Lower leg skin (tissue), 4 donors: ENCODE measurements around the gene LTBP2. TPM values are rescaled to one million over a fixed set of nuclear protein-coding genes. Genes with fewer than 3 reads are reported as not detected.

ENCODE experiments used
- DNase-seq, 2 donors: peaks; one replicate each; pipeline ENCODE4 v3.0.0-alpha.2; 2019; ENCODE audit warnings: low spot score in 2 of 2
- H3K4me3 ChIP-seq: fragments of 200-600 bp; sonication (generic); 2 replicates; pipeline ENCODE4 v1.5.1; 2017; ENCODE audit warnings: mild to moderate bottlenecking, low read depth; ENCODE audit not compliant: poor library complexity, severe bottlenecking
- CTCF ChIP-seq, 3 donors: fragments of 450-650 bp; IDR thresholded peaks; one replicate each; pipeline ENCODE4 v1.5.1; 2016; ENCODE audit warnings: antibody characterized with exemption in 3 of 3, mild to moderate bottlenecking in 3 of 3, moderate library complexity in 2 of 3
- POLR2A ChIP-seq, 2 donors: fragments of 450-650 bp; IDR thresholded peaks; one replicate each; pipeline ENCODE4 v1.6.1; 2016 to 2017; ENCODE audit warnings: antibody characterized with exemption in 2 of 2, mild to moderate bottlenecking in 1 of 2, moderate library complexity in 1 of 2
- WGBS, 2 donors: methylation state at CpG; one replicate each; pipeline ENCODE4 v1.1.5; 2018; 5-methylcytosine and 5-hydroxymethylcytosine counted together
- intact Hi-C: fragments of 100-400 bp; cut with DNase I; formaldehyde crosslinking; loops from one replicate; pipeline ENCODE4 v1.15.0; 2023; ENCODE audit warnings: low total_unique reads
- total RNA-seq, 4 donors: library from RNA; depleted of rRNA; stranded (reverse); fragments of >200 nt; gene quantifications; one replicate each; pipeline ENCODE4 v1.1.0, GENCODE V29; 2016

The LTBP2 gene
- total RNA-seq, 4 donors from 2014 or later: 13.7 to 39.3 (median 25.9) TPM

DNA sequence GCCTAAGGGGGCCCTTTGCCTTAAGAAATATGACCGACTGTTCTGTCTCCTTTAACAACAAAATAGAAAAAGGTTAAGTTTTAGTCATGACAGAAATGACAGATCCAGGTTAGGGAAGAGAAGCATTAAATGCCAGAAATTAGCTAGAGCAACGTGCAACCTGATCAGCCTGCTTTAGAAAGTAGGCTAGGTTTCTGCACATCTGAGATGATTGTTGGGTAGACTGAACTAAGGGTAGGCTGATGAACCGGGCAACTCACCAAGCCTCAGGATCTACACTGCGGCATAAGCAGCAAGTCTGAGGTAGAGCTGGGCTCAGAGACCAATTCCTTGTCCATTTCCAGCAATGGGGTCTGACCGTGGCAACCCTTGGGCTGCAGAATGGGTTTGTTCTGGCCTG is 148.3 kb downstream of the LTBP2 start:
- TF ChIP-seq CTCF (IDR thresholded peaks at IDR 0.05) (no peak), POLR2A (IDR thresholded peaks at IDR 0.05) (no peak)
- 85 to 87% methylated on average over 5 of the region's 5 CpGs for whole genome bisulfite sequencing, 2 donors
- intact Hi-C loops: no loop called here
- H3K4me3 ChIP-seq: no peak overlapping the region
- peak in 1 of 2 donors; percentile 57 for DNase-seq

- no peak overlapping the region for H3K4me3 ChIP-seq
- intact Hi-C loops: no loop called here
- no peak for TF ChIP-seq CTCF (IDR thresholded peaks at IDR 0.05)
- TF ChIP-seq POLR2A (IDR thresholded peaks at IDR 0.05): no peak
- 94 to 99% methylated on average over 3 of the region's 3 CpGs for WGBS, 2 donors
- peak in 1 of 2 donors; percentile 67 for DNase-seq
Observed at GRCh38 chr14:74462993-74463392, 149.0 kb downstream of the LTBP2 start.

DNA sequence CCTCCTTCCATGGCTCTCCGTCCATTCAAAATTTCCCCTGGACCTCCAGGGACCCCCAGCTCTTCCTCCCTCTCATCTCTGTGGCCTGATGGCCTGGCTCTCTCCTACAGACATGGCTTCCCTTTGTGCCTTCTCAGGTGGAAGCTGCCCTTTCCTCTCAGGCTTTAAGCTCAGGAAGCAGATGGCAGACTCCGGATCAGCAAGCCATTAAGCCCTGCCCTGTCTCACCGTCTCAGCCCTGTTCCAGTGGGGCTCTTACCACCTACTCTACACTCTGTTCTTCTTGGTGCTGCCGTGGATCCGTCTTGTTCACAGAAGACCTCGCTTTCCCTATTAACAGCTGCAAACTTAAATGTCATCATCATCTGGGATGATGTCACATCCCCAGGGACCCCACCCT is 152.1 kb downstream of the LTBP2 start:
- no peak for DNase-seq
- intact Hi-C loops: no loop called here
- TF ChIP-seq POLR2A (IDR thresholded peaks at IDR 0.05): no peak
- no peak for TF ChIP-seq CTCF (IDR thresholded peaks at IDR 0.05)
- WGBS, 2 donors: 72 to 82% methylated on average over 6 of the region's 6 CpGs
- H3K4me3 ChIP-seq: no peak overlapping the region

- DNase-seq: peak in 1 of 2 donors; percentile 81
- 59 to 66% methylated on average over 8 to 10 of the region's 10 CpGs for WGBS, 2 donors
- H3K4me3 ChIP-seq: no peak overlapping the region
- intact Hi-C loops: no loop called here
- TF ChIP-seq POLR2A (IDR thresholded peaks at IDR 0.05) (no peak), CTCF (IDR thresholded peaks at IDR 0.05) (no peak)
Observed at GRCh38 chr14:74459289-74459946, 152.6 kb downstream of the LTBP2 start.

DNA sequence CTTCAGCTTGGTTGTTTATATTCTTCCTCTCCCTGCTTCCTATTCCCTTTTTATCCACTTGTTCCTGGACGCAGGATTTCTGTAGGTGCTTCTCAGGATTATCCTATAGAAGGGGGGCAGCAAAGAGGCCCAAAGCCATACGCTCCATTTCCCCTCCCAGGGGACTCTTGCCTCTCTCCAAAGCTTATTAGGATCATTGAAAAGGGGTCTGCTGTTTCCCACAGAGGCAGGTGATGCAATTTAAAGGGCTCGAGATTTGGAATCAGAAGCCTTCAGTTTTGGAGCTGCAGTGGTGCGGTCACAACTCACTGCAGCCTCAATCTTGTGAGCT is 154.5 kb downstream of the LTBP2 start:
- intact Hi-C loops: no loop called here
- no peak for TF ChIP-seq CTCF (IDR thresholded peaks at IDR 0.05)
- no peak for TF ChIP-seq POLR2A (IDR thresholded peaks at IDR 0.05)
- WGBS, 2 donors: 86 to 88% methylated on average over 4 of the region's 4 CpGs
- DNase-seq: peak in 1 of 2 donors; percentile 6
- no peak overlapping the region for H3K4me3 ChIP-seq
